HG03565 (cell line): Measurements from ENCODE around the gene CAMK1D.

Experiments
- ATAC-seq: cut with Tn5 transposase; IDR thresholded peaks from one replicate; pipeline ENCODE4 v1.9.1; 2021; ENCODE audit warnings: mild to moderate bottlenecking, moderate library complexity; ENCODE audit not compliant: unreplicated experiment

Gene CAMK1D

DNA sequence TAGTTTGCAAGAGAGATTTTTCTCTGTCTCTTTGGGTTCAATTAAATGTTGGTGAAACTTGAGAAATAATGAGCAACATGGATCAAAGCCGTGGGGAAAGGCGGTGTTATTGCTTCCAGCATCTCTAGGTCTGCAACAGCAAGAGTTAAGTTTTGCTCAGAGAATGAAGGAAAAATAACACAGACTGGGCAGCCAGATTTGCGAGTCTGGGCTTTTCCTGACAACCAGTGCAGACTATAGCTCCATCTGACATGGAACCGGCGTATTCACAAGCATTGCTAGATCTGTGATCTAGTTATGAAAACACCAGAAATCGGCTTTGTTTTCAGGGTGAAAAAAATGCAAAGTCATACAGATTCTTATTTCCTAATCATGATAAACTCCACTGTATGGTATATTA lies 110.4 kb downstream of the CAMK1D start:
- no peak for ATAC-seq

GRCh38 chr10:12463459-12463838 lies 114.1 kb downstream of the CAMK1D start:
- ATAC-seq: no peak

GRCh38 chr10:12465385-12466136 lies 116.2 kb downstream of the CAMK1D start:
- no peak for ATAC-seq

GRCh38 chr10:12466704-12467305 lies 117.5 kb downstream of the CAMK1D start:
- ATAC-seq: no peak

DNA sequence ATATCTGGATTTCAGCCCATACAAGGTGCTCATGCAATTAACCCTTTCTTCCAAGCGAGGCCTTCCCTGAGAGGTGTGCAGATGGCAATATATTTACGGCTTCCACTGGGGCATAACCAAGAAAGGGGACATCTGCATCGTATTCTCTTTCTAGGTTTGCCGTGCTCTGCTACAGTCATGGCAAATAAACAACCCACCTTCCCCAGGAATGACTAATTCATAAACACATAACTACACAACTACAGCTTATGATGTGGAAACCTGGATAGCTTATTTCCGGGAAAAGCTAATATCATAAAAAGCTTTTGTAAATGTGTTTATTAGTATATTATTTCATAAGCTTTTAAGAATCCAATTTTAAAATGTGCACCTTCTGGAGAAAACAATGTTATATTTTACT lies 120.0 kb downstream of the CAMK1D start:
- ATAC-seq: no peak

GRCh38 chr10:12470719-12471118 lies 121.4 kb downstream of the CAMK1D start:
- no peak for ATAC-seq

DNA sequence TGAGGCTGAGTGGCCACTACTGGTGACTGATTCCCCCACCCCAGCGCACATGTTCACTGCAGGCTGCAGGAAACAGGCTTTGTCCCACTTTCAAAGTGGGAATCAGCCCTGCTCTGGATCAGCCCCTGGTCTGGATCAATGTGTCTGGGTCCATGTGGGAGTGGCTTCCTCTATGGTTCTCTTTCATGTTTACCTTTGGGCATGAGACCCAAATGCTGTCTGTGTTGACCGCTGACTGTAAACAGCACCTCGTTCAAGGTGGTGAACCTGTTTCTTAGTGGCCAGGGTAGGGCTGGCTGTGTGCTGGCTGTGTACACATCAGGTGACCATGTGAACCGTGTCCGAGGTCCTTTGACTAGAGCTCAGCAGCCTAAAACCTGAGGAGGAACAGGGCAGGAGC lies 121.8 kb downstream of the CAMK1D start:
- ATAC-seq: no peak

- no peak for ATAC-seq
Measured at GRCh38 chr10:12473491-12473890, 124.1 kb downstream of the CAMK1D start.

DNA sequence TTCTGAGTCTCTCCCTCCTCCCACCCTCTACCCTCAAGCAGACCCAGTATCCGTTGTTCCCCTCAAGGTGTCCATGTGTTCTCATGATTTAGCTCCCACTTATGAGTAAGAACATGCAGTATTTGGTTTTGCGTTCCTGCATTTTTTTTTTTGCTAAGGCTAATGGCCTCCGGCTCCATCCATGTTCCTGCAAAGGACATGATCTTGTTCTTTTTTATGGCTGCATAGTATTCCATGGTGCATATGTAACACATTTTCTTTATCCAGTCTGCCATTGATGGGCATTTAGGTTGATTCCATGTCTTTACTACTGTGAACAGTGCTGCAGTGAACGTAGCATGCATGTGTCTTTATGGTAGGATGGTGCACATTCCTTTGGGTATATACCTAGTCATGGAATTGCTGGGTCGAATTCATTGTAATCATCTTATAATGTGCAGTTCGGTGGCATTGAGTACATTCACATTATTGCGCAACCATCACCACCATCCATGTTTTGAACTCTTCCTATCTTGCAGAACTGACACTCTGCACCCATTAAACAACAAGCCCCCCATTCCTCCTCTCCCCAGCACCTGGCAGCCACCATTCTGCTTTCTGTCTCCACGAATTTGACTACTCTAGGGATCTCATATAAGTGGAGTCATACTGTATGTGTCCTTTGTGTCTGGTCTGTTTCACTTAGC lies 125.5 kb downstream of the CAMK1D start:
- no peak for ATAC-seq

- no peak for ATAC-seq
Measured at GRCh38 chr10:12476656-12477055, 127.3 kb downstream of the CAMK1D start.

DNA sequence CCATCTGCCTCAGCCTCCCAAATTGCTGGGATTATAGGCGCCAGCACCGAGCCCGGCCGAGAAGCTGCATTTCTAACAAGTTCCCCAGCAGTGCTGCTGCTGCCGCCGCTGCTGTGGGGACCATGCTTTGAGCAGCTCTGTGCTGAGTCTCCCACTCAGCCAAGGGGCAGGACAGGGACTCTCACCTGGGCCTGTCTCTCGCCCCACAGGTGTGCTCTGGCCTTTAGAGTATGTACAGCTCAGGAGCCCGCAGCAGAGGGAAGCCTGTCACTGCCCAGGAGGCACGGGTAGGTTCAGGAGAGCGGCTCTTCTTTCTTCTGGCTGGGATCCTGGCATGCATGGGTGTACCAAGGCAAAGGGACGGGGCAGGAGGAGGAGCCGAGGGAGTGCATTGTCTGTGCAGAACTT lies 130.1 kb downstream of the CAMK1D start:
- ATAC-seq: no peak

- no peak for ATAC-seq
Measured at GRCh38 chr10:12479924-12480323, 130.6 kb downstream of the CAMK1D start.

DNA sequence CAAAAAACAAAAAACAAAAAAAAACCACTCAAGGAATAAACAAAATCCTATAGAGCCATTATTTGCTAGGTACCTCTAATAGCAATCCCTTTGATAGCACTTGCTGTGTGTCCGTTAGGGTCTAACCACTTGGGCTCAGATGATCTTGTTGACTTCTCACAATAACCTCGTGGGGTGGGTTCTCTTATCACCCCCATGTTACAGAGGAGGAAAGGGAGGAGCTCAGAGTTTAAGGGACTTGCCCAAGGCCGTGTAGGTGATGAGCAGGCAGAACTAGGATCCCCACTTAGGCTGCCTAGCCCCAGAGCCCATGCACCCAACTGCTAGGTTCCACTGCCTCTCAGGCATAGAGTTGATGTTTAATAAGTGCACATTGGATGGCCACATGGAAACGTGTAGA lies 131.1 kb downstream of the CAMK1D start:
- ATAC-seq: no peak

DNA sequence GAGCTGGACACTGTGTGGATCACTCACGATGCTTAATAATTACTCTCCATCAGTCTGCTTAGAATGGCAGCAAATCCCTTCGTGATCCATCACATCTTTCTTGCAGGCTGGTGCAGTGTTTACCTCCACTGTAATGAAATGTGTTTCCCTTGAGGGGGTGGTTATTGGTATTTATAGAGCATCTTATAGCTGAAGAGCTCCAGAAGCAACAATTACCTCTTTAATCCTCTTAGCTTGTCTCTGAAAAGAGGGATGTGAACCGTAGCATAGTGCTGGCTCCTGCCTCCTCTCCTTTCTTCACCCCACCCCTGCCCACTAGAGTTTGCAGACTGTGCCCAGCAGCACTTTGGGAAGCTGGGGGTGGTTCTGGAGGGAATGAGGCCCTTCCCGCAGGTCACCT lies 132.6 kb downstream of the CAMK1D start:
- no peak for ATAC-seq

DNA sequence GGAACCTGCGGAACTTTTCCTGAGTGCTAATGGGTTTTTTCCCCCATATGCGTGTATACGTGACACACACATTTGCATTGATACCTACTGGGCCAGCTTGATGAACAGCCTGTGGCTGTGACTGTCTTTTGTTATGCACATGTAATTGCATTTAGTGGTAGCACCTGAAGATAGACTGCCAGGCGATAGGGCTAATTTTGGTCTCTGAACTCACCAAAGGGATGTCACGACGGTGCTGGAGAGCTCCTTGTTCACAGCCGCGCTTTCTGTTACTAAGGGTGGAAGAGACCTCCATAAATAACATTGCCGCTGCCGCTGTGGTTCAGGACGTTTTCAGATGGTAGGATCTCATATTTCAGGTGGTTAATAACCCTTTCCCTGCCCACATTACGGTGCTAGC lies 133.2 kb downstream of the CAMK1D start:
- no peak for ATAC-seq

GRCh38 chr10:12484002-12484918 lies 134.9 kb downstream of the CAMK1D start:
- no peak for ATAC-seq

- ATAC-seq: peak; percentile 68
Measured at GRCh38 chr10:12484941-12485805, 135.8 kb downstream of the CAMK1D start.

GRCh38 chr10:12487366-12487765 lies 138.0 kb downstream of the CAMK1D start:
- ATAC-seq: no peak

GRCh38 chr10:12488626-12489025 lies 139.3 kb downstream of the CAMK1D start:
- no peak for ATAC-seq

DNA sequence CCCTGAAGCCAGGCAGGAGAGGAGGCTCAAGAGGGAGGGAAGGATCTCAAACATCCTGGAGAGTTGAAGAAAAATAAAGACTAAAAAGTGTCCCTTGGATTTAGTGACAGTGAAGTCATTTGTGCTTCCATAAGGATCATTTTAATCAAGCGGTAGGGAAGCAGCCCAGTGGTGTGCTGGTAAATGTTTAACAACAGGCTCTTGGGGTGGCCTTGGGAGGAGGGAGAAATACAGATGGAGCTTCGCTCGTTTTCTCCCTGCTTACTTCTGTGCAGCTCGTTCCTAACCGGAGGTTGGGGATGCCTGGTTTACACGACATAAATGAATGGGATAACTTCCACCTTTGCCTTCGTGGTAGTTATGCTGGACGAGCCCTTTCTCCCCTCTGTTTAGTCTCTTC lies 140.0 kb downstream of the CAMK1D start:
- no peak for ATAC-seq
